HG03571 (cell line): Measurements from ENCODE around the gene PSEN2.
"Not testable (repeated sequence)": the region's sequence is repeated elsewhere in the genome, so short reads cannot be mapped to it uniquely, and the experiment has no call there.

Source experiments
- ATAC-seq: cut with Tn5 transposase; IDR thresholded peaks from one replicate; pipeline ENCODE4 v1.9.1; 2021; ENCODE audit not compliant: unreplicated experiment

Gene PSEN2

GRCh38 chr1:226912587-226913176 is 42.3 kb downstream of the PSEN2 start:
- peak; percentile 65 for ATAC-seq

- ATAC-seq = peak; percentile 6
Measured at GRCh38 chr1:226915672-226915995, 45.2 kb downstream of the PSEN2 start.

- ATAC-seq = no peak
Measured at GRCh38 chr1:226916497-226916896, 46.1 kb downstream of the PSEN2 start.

- ATAC-seq = no peak
Measured at GRCh38 chr1:226919587-226919986, 49.2 kb downstream of the PSEN2 start.

GRCh38 chr1:226919995-226920394 is 49.6 kb downstream of the PSEN2 start:
- ATAC-seq = no peak

- ATAC-seq = no peak
Measured at GRCh38 chr1:226920446-226920894, 50.1 kb downstream of the PSEN2 start.

- ATAC-seq = no peak
Measured at GRCh38 chr1:226921504-226921903, 51.1 kb downstream of the PSEN2 start.

- not testable (repeated sequence) for ATAC-seq
Measured at GRCh38 chr1:226929260-226930111, 59.1 kb downstream of the PSEN2 start.

GRCh38 chr1:226934483-226935237 is 64.2 kb downstream of the PSEN2 start:
- ATAC-seq = no peak

- no peak for ATAC-seq
Measured at GRCh38 chr1:226937940-226938725, 67.7 kb downstream of the PSEN2 start.

GRCh38 chr1:226938903-226939437 is 68.6 kb downstream of the PSEN2 start:
- no peak for ATAC-seq

- ATAC-seq = peak; percentile 37
Measured at GRCh38 chr1:226939438-226940028, 69.1 kb downstream of the PSEN2 start.

GRCh38 chr1:226940029-226940805 is 69.8 kb downstream of the PSEN2 start, which contains the start of gene COQ8A:
Gene COQ8A (plus strand): TSS chr1:226940294. CDS start chr1:226961386, 21,092 bp downstream.
- peak; percentile 95 for ATAC-seq

- no peak for ATAC-seq
Measured at GRCh38 chr1:226940806-226941067, 70.3 kb downstream of the PSEN2 start.

GRCh38 chr1:226942392-226942791 is 72.0 kb downstream of the PSEN2 start:
- no peak for ATAC-seq

GRCh38 chr1:226943156-226943555 is 72.7 kb downstream of the PSEN2 start:
- ATAC-seq = no peak

GRCh38 chr1:226943927-226944326 is 73.5 kb downstream of the PSEN2 start:
- no peak for ATAC-seq

- ATAC-seq = no peak
Measured at GRCh38 chr1:226945106-226945857, 74.9 kb downstream of the PSEN2 start.
